ENCODE data around the gene PHLPP1.
"Not testable (repeated sequence)": the region's sequence is repeated elsewhere in the genome, so short reads cannot be mapped to it uniquely, and the experiment has no call there.

Gene PHLPP1

GRCh38 chr18:62697636-62698035, 17.7 kb upstream of the PHLPP1 start:
- no peaks in the 10 kb centered on the region for H3K27me3 ChIP-seq
- peaks cover 5 to 6% of the 10 kb centered on the region in 2 experiments for H3K4me1 ChIP-seq (ENCODE audit: control insufficient read depth in 1 of 2, insufficient read depth in 1 of 2, low read depth in 1 of 2, low read length in 1 of 2)
- no peak for TF ChIP-seq CTCF (IDR thresholded peaks at IDR 0.05)
- no peak overlapping the region for H3K27ac ChIP-seq
- no peaks in the 10 kb centered on the region for H3K36me3 ChIP-seq
- no peaks in the 10 kb centered on the region for H3K9me3 ChIP-seq
- no peak overlapping the region for H3K4me3 ChIP-seq (ENCODE audit: low read depth in 1 of 2, low read length in 1 of 2)

- Histone ChIP-seq H3K36me3 (no peaks in the 10 kb centered on the region), H3K4me1 (ENCODE audit: control insufficient read depth in 1 of 2, insufficient read depth in 1 of 2, low read depth in 1 of 2, low read length in 1 of 2) (peaks cover 5 to 7% of the 10 kb centered on the region in 2 experiments), H3K27me3 (no peaks in the 10 kb centered on the region), H3K4me3 (ENCODE audit: low read depth in 1 of 2, low read length in 1 of 2) (no peak overlapping the region), H3K27ac (no peak overlapping the region), H3K9me3 (no peaks in the 10 kb centered on the region)
- TF ChIP-seq CTCF (IDR thresholded peaks at IDR 0.05): no peak
These were observed 13.1 kb upstream of the PHLPP1 start for GRCh38 chr18:62702259-62702658.

GRCh38 chr18:62706879-62707278, 8.5 kb upstream of the PHLPP1 start:
- H3K27me3 ChIP-seq; H3K9me3 ChIP-seq; H3K27ac ChIP-seq; H3K36me3 ChIP-seq; H3K4me1 ChIP-seq (ENCODE audit: control insufficient read depth in 1 of 2, insufficient read depth in 1 of 2, low read depth in 1 of 2, low read length in 1 of 2); H3K4me3 ChIP-seq (ENCODE audit: low read depth in 1 of 2, low read length in 1 of 2): not testable (repeated sequence)

GRCh38 chr18:62709908-62710307, 5.4 kb upstream of the PHLPP1 start:
- H3K9me3 ChIP-seq; H3K27me3 ChIP-seq; H3K4me1 ChIP-seq (ENCODE audit: control insufficient read depth in 1 of 2, insufficient read depth in 1 of 2, low read depth in 1 of 2, low read length in 1 of 2); H3K36me3 ChIP-seq; H3K27ac ChIP-seq; H3K4me3 ChIP-seq (ENCODE audit: low read depth in 1 of 2, low read length in 1 of 2): not testable (repeated sequence)

GRCh38 chr18:62710417-62710816, 4.9 kb upstream of the PHLPP1 start:
- H3K36me3 ChIP-seq: no peaks in the 10 kb centered on the region
- no peaks in the 10 kb centered on the region for H3K9me3 ChIP-seq
- H3K27me3 ChIP-seq: no peaks in the 10 kb centered on the region
- H3K27ac ChIP-seq: no peak overlapping the region
- TF ChIP-seq CTCF (IDR thresholded peaks at IDR 0.05): no peak
- peaks cover 5% of the 10 kb centered on the region in 2 experiments for H3K4me1 ChIP-seq (ENCODE audit: control insufficient read depth in 1 of 2, insufficient read depth in 1 of 2, low read depth in 1 of 2, low read length in 1 of 2)
- no peak overlapping the region for H3K4me3 ChIP-seq (ENCODE audit: low read depth in 1 of 2, low read length in 1 of 2)

- no peaks in the 10 kb centered on the region for H3K36me3 ChIP-seq
- TF ChIP-seq CTCF (IDR thresholded peaks at IDR 0.05): no peak
- H3K27me3 ChIP-seq: no peaks in the 10 kb centered on the region
- H3K27ac ChIP-seq: no peak overlapping the region
- no peak overlapping the region for H3K4me3 ChIP-seq (ENCODE audit: low read depth in 1 of 2, low read length in 1 of 2)
- peaks cover 5 to 6% of the 10 kb centered on the region in 2 experiments for H3K4me1 ChIP-seq (ENCODE audit: control insufficient read depth in 1 of 2, insufficient read depth in 1 of 2, low read depth in 1 of 2, low read length in 1 of 2)
- H3K9me3 ChIP-seq: no peaks in the 10 kb centered on the region
These were observed 3.6 kb upstream of the PHLPP1 start for GRCh38 chr18:62711781-62712180.

GRCh38 chr18:62713651-62714247, 1.6 kb upstream of the PHLPP1 start:
- no peak overlapping the region for H3K27ac ChIP-seq
- no peak for TF ChIP-seq CTCF (IDR thresholded peaks at IDR 0.05)
- peaks cover 20 to 22% of the 10 kb centered on the region in 2 experiments for H3K4me1 ChIP-seq (ENCODE audit: control insufficient read depth in 1 of 2, insufficient read depth in 1 of 2, low read depth in 1 of 2, low read length in 1 of 2)
- no peaks in the 10 kb centered on the region for H3K27me3 ChIP-seq
- H3K9me3 ChIP-seq: no peaks in the 10 kb centered on the region
- no peaks in the 10 kb centered on the region for H3K36me3 ChIP-seq
- no peak overlapping the region for H3K4me3 ChIP-seq (ENCODE audit: low read depth in 1 of 2, low read length in 1 of 2)

Data from neutrophil (primary cell).